ENCODE measurements around the gene AGBL2.

AGBL2 gene

GRCh38 chr11:47723041-47723440 lies 7.9 kb upstream of the AGBL2 start:
- no peaks in the 10 kb centered on the region for H4K20me1 ChIP-seq (ENCODE audit: insufficient read depth, low read length)
- no peaks in the 10 kb centered on the region for H3K79me2 ChIP-seq (ENCODE audit: insufficient read depth, low read length)
- H3K9me3 ChIP-seq (ENCODE audit: low read length): no peaks in the 10 kb centered on the region
- no peaks in the 10 kb centered on the region for H3K27me3 ChIP-seq (ENCODE audit: insufficient read depth, low read length)
- H3K4me2 ChIP-seq (ENCODE audit: low read length): no peak overlapping the region
- H2AFZ ChIP-seq (ENCODE audit: low read length): no peak overlapping the region
- H3K4me1 ChIP-seq (ENCODE audit: insufficient read depth, low read length, severe bottlenecking): no peaks in the 10 kb centered on the region
- no peak overlapping the region for H3K27ac ChIP-seq (ENCODE audit: low read depth, low read length, poor library complexity, severe bottlenecking)
- H3F3A ChIP-seq (ENCODE audit: insufficient read depth, low read length): no peaks in the 10 kb centered on the region
- H3K4me3 ChIP-seq (ENCODE audit: low read depth, low read length, poor library complexity, severe bottlenecking): no peak overlapping the region
- peaks cover 93% of the 10 kb centered on the region for H3K36me3 ChIP-seq (ENCODE audit: insufficient read depth, low read length)
- H3K9me2 ChIP-seq (ENCODE audit: low read depth, low read length): no peaks in the 10 kb centered on the region
- no peak for TF ChIP-seq EZH2 (IDR thresholded peaks at IDR 0.05; ENCODE audit: borderline replicate concordance, low read length)
- TF ChIP-seq, protein P1, sequence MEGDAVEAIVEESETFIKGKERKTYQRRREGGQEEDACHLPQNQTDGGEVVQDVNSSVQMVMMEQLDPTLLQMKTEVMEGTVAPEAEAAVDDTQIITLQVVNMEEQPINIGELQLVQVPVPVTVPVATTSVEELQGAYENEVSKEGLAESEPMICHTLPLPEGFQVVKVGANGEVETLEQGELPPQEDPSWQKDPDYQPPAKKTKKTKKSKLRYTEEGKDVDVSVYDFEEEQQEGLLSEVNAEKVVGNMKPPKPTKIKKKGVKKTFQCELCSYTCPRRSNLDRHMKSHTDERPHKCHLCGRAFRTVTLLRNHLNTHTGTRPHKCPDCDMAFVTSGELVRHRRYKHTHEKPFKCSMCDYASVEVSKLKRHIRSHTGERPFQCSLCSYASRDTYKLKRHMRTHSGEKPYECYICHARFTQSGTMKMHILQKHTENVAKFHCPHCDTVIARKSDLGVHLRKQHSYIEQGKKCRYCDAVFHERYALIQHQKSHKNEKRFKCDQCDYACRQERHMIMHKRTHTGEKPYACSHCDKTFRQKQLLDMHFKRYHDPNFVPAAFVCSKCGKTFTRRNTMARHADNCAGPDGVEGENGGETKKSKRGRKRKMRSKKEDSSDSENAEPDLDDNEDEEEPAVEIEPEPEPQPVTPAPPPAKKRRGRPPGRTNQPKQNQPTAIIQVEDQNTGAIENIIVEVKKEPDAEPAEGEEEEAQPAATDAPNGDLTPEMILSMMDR (IDR thresholded peaks at IDR 0.05; ENCODE audit: low read length): no peak
- no peak overlapping the region for H3K9ac ChIP-seq (ENCODE audit: low read length)

GRCh38 chr11:47720651-47721050 lies 5.5 kb upstream of the AGBL2 start:
- no peak for TF ChIP-seq EZH2 (IDR thresholded peaks at IDR 0.05; ENCODE audit: borderline replicate concordance, low read length)
- TF ChIP-seq, protein P1 (IDR thresholded peaks at IDR 0.05; ENCODE audit: low read length): no peak
- H3K36me3 ChIP-seq (ENCODE audit: insufficient read depth, low read length): peaks cover 91% of the 10 kb centered on the region
- H4K20me1 ChIP-seq (ENCODE audit: insufficient read depth, low read length): no peaks in the 10 kb centered on the region
- no peak overlapping the region for H3K27ac ChIP-seq (ENCODE audit: low read depth, low read length, poor library complexity, severe bottlenecking)
- no peaks in the 10 kb centered on the region for H3K27me3 ChIP-seq (ENCODE audit: insufficient read depth, low read length)
- no peaks in the 10 kb centered on the region for H3K9me2 ChIP-seq (ENCODE audit: low read depth, low read length)
- H3K4me3 ChIP-seq (ENCODE audit: low read depth, low read length, poor library complexity, severe bottlenecking): no peak overlapping the region
- H3K9me3 ChIP-seq (ENCODE audit: low read length): no peaks in the 10 kb centered on the region
- no peaks in the 10 kb centered on the region for H3K79me2 ChIP-seq (ENCODE audit: insufficient read depth, low read length)
- H3K9ac ChIP-seq (ENCODE audit: low read length): no peak overlapping the region
- no peak overlapping the region for H2AFZ ChIP-seq (ENCODE audit: low read length)
- H3K4me2 ChIP-seq (ENCODE audit: low read length): no peak overlapping the region
- peaks cover under 1% of the 10 kb centered on the region for H3K4me1 ChIP-seq (ENCODE audit: insufficient read depth, low read length, severe bottlenecking)
- peaks cover 14% of the 10 kb centered on the region for H3F3A ChIP-seq (ENCODE audit: insufficient read depth, low read length)

DNA sequence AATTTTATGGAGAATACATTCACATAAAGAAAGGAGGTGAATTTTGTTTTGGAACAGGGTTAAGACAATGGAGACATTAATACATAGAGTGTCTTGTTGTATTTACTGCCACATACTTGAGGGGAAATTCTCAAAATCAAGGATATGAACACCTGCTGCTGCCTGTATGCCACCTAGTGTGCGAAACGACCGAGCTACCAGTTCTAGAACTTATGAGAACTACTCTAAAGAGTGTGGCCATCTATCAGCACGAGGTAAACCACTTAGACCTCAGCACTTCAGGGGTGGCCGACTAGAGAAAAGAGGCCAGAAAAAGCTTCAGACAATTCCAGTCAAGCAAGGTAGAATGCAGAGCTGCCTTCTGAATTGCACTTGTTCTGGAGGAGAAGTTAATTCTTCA lies 1.5 kb upstream of the AGBL2 start:
- peaks cover 12% of the 10 kb centered on the region for H3K4me1 ChIP-seq (ENCODE audit: insufficient read depth, low read length, severe bottlenecking)
- TF ChIP-seq, protein P1 (IDR thresholded peaks at IDR 0.05; ENCODE audit: low read length): peak; percentile 39
- TF ChIP-seq EZH2 (IDR thresholded peaks at IDR 0.05; ENCODE audit: borderline replicate concordance, low read length): no peak
- H3K4me2 ChIP-seq (ENCODE audit: low read length): no peak overlapping the region
- peak overlapping the region; percentile 63 for H3K27ac ChIP-seq (ENCODE audit: low read depth, low read length, poor library complexity, severe bottlenecking)
- no peaks in the 10 kb centered on the region for H3K9me3 ChIP-seq (ENCODE audit: low read length)
- H3K79me2 ChIP-seq (ENCODE audit: insufficient read depth, low read length): no peaks in the 10 kb centered on the region
- no peaks in the 10 kb centered on the region for H3K9me2 ChIP-seq (ENCODE audit: low read depth, low read length)
- H3K9ac ChIP-seq (ENCODE audit: low read length): no peak overlapping the region
- H3K4me3 ChIP-seq (ENCODE audit: low read depth, low read length, poor library complexity, severe bottlenecking): no peak overlapping the region
- no peaks in the 10 kb centered on the region for H4K20me1 ChIP-seq (ENCODE audit: insufficient read depth, low read length)
- H3F3A ChIP-seq (ENCODE audit: insufficient read depth, low read length): peaks cover 14% of the 10 kb centered on the region
- no peak overlapping the region for H2AFZ ChIP-seq (ENCODE audit: low read length)
- no peaks in the 10 kb centered on the region for H3K27me3 ChIP-seq (ENCODE audit: insufficient read depth, low read length)
- H3K36me3 ChIP-seq (ENCODE audit: insufficient read depth, low read length): peaks cover 53% of the 10 kb centered on the region

Data from OCI-LY1 (cell line).